Measurements from ENCODE around the gene ZNF677.
"Not testable (repeated sequence)": the region's sequence is repeated elsewhere in the genome, so short reads cannot be mapped to it uniquely, and the experiment has no call there.

The ZNF677 gene

DNA sequence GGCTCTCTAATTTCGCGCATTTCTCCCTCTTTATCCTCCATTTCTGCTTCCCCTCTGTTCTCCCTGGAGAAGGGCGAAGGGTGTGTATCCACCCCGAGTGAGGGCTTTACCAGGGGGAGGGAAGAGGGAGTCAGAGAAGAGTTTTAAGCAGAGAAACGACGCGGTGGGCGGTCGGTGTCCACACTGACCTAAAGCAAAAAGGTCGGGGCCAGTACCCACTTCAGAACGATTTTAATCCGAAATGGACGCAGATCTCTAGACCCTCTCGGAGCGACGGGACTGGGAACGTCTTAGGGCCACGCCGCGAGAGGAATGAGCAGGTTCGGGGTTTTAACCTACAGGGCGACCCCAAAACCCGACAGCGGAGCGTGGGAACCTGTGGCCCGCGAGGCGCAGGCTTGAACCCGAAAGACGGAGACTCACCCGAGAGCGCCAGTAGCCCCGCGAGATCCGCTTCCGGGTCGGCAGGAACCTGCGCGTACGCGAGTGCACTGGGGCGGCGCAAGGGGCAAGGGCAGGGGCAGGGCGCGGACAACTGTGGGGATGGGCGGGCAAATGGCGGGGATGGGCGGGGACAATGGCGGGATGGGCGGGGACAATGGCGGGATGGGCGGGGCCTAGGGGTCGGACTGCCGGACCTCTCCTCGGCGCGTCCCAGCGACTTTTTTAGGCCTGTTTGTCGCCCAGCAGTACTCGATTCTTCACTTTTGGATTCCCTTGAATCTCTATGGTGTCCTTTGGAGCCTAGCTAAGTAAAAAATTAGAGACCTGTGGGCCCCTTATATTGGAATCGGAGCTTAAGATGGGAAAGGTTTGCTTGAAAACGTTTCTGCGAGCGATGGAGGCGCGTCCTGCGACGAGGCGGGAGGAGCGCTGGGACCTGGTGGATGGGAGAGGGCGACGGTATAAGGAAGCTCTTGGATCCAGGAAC, at the start of gene ZNF677:
TSS of gene ZNF677 (minus strand) at position 463 of the 931 bp plus-strand sequence. CDS start 3,323 bp downstream, outside the sequence.
- TF ChIP-seq ZNF274 (IDR thresholded peaks at IDR 0.05; ENCODE audit: low read depth, low read length) (no peak), YY1 (IDR thresholded peaks at IDR 0.05; ENCODE audit: insufficient read depth, insufficient read length) (no peak), SUZ12 (IDR thresholded peaks at IDR 0.05; ENCODE audit: extremely low read depth, insufficient read depth, insufficient read length) (no peak)
- no peaks in the 10 kb centered on the region for H3K4me1 ChIP-seq (ENCODE audit: insufficient read depth, insufficient read length)
- peak within 1 kb of the TSS; percentile 85 for H3K9ac ChIP-seq (ENCODE audit: insufficient read length, low read depth)
- H3K27me3 ChIP-seq (ENCODE audit: insufficient read depth, insufficient read length), result no peaks in the 10 kb centered on the region
- peak; percentile 61 for DNase-seq (ENCODE audit: low read depth, low spot score)
- peaks cover 45% of the 10 kb centered on the region for H3K9me3 ChIP-seq (ENCODE audit: insufficient read depth, low read length)
- peaks cover 31% of the 10 kb centered on the region for H3K36me3 ChIP-seq (ENCODE audit: insufficient read depth, insufficient read length, low read length)
- H3K4me3 ChIP-seq (ENCODE audit: insufficient read length, low read depth), result peak within 1 kb of the TSS; percentile 82

DNA sequence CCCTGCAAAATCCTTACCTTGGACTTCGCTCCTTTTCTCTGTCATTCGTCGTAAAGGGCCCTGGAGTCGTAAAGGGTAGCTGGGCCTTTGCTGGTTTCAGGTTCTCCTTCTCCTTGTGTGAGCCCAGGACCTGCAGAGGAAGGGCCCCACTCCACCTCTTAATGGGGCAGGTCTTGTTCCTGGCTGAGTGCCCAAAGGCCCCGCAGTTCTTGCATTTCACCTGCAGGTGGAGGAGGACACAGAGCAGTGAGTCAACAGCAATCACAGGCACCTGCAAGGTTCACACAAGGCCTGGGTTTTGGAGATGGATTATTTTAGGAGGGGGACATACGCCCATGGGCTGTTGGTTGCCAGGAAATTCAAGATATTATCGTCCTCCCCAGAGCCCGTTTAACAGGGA, 46.7 kb upstream of the ZNF677 start:
- H3K36me3 ChIP-seq (ENCODE audit: insufficient read depth, insufficient read length, low read length); H3K9ac ChIP-seq (ENCODE audit: insufficient read length, low read depth); H3K9me3 ChIP-seq (ENCODE audit: insufficient read depth, low read length); H3K4me3 ChIP-seq (ENCODE audit: insufficient read length, low read depth); H3K27me3 ChIP-seq (ENCODE audit: insufficient read depth, insufficient read length); DNase-seq (ENCODE audit: low read depth, low spot score); H3K4me1 ChIP-seq (ENCODE audit: insufficient read depth, insufficient read length): not testable (repeated sequence)

DNA sequence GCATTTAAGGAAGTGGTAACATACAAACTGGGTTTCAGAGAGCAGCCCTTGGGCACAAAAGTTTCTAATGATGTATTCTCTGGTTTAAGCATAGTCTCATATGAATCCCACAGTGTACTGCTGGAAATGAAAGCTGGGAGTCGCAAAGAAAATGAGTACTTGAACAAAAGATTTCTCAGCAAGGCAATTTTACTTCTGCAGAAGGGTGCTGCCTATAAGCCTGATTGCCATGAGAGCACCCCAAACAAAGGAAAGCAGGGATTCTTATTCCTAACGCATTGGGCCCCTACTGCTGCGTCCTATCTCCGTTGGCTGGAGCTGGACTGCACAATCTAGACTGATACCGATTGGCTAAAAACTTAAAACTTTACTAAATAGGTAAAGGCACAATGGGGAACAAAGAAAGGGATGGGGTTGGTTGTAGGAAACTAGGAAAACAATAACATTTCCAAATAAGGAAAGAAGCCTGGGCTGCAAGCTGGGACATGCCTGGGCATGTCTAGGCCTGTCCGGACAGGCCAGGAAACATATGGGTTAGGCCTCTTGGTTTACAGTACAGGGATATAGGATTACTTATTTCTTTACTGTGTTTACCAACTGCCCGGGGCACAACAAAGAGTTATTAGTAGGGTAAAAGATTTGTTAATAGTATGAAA, 40.2 kb upstream of the ZNF677 start:
- DNase-seq (ENCODE audit: low read depth, low spot score), result no peak
- no peaks in the 10 kb centered on the region for H3K36me3 ChIP-seq (ENCODE audit: insufficient read depth, insufficient read length, low read length)
- no peak for TF ChIP-seq SUZ12 (IDR thresholded peaks at IDR 0.05; ENCODE audit: extremely low read depth, insufficient read depth, insufficient read length)
- no peak overlapping the region for H3K4me3 ChIP-seq (ENCODE audit: insufficient read length, low read depth)
- H3K9me3 ChIP-seq (ENCODE audit: insufficient read depth, low read length), result peaks cover 39% of the 10 kb centered on the region
- H3K9ac ChIP-seq (ENCODE audit: insufficient read length, low read depth), result no peak overlapping the region
- no peaks in the 10 kb centered on the region for H3K4me1 ChIP-seq (ENCODE audit: insufficient read depth, insufficient read length)
- no peaks in the 10 kb centered on the region for H3K27me3 ChIP-seq (ENCODE audit: insufficient read depth, insufficient read length)

DNA sequence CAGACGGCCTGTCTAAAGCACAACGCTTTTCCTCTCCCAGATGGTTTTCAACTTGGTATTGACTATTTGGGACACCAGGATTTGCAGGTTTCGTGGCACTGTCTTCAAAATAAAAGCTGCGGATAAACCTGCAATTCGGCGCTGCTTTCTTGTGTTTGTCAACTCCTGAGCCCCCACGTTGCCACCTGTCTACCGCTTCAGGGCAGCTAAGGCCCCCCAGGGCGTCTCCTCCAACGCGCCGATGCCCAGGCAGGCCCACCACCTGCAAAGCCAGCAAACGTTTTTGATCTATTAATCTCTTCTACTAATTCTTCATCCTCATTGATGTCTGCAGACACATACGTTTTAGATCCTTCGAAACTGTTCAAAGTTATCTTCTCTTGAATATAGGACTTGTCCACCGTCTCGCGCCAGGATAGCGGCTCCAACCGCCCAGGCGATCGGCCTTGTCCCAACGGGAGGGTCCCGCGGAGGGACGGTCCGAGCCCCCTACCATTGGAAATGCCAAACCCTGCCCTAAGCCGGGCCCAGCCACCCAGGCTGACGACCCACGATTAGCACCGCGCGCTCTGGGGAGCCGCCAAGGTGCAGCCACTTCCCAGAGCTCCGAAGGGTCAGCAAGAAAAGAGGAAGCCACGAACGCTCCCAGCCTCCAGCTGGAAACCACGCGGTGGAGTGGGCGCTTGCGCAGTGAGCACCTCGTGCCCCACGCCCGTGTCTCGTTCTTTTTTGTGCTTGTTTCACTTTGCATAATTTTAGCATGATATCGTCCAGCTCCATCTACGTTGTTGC, 36.3 kb upstream of the ZNF677 start:
- Histone ChIP-seq H3K9me3 (ENCODE audit: insufficient read depth, low read length) (peaks cover 35% of the 10 kb centered on the region), H3K4me1 (ENCODE audit: insufficient read depth, insufficient read length) (no peaks in the 10 kb centered on the region)
- TF ChIP-seq ZNF274 (IDR thresholded peaks at IDR 0.05; ENCODE audit: low read depth, low read length) (no peak), SUZ12 (IDR thresholded peaks at IDR 0.05; ENCODE audit: extremely low read depth, insufficient read depth, insufficient read length) (no peak), YY1 (IDR thresholded peaks at IDR 0.05; ENCODE audit: insufficient read depth, insufficient read length) (no peak)

DNA sequence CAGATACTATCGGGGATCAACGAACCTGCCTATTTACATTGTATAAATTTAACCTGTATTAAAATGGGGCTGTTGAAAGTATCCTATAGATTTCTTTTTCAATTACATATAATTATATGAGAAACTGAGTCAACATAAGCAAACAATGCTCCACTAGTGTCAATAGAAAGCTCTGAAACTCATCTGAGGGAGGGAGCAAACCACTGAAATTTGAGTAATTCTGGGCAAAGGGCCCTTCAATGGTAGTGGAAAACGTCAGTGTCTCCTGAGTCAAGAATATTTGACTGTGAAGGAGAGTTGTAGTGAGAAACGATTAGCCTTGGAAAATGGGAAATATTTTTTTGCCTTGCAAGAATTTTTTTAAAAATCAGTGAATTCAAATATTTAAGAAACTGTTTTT, 30.4 kb upstream of the ZNF677 start:
- Histone ChIP-seq H3K4me3 (ENCODE audit: insufficient read length, low read depth) (no peak overlapping the region), H3K9ac (ENCODE audit: insufficient read length, low read depth) (no peak overlapping the region), H3K9me3 (ENCODE audit: insufficient read depth, low read length) (no peaks in the 10 kb centered on the region), H3K27me3 (ENCODE audit: insufficient read depth, insufficient read length) (no peaks in the 10 kb centered on the region), H3K4me1 (ENCODE audit: insufficient read depth, insufficient read length) (no peaks in the 10 kb centered on the region), H3K36me3 (ENCODE audit: insufficient read depth, insufficient read length, low read length) (no peaks in the 10 kb centered on the region)
- TF ChIP-seq ZNF274 (IDR thresholded peaks at IDR 0.05; ENCODE audit: low read depth, low read length), result no peak
- no peak for TF ChIP-seq SUZ12 (IDR thresholded peaks at IDR 0.05; ENCODE audit: extremely low read depth, insufficient read depth, insufficient read length)
- TF ChIP-seq YY1 (IDR thresholded peaks at IDR 0.05; ENCODE audit: insufficient read depth, insufficient read length), result no peak
- no peak for DNase-seq (ENCODE audit: low read depth, low spot score)

More for the DNA sequence above, 36.3 kb upstream of the ZNF677 start:
- no peak for DNase-seq (ENCODE audit: low read depth, low spot score)
- no peaks in the 10 kb centered on the region for H3K27me3 ChIP-seq (ENCODE audit: insufficient read depth, insufficient read length)
- H3K9ac ChIP-seq (ENCODE audit: insufficient read length, low read depth), result no peak overlapping the region
- H3K36me3 ChIP-seq (ENCODE audit: insufficient read depth, insufficient read length, low read length), result no peaks in the 10 kb centered on the region
- H3K4me3 ChIP-seq (ENCODE audit: insufficient read length, low read depth), result no peak overlapping the region

DNA sequence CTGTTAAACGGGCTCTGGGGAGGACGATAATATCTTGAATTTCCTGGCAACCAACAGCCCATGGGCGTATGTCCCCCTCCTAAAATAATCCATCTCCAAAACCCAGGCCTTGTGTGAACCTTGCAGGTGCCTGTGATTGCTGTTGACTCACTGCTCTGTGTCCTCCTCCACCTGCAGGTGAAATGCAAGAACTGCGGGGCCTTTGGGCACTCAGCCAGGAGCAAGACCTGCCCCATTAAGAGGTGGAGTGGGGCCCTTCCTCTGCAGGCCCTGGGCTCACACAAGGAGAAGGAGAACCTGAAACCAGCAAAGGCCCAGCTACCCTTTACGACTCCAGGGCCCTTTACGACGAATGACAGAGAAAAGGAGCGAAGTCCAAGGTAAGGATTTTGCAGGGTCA, 27.3 kb upstream of the ZNF677 start:
- not testable (repeated sequence) for H3K36me3 ChIP-seq (ENCODE audit: insufficient read depth, insufficient read length, low read length); DNase-seq (ENCODE audit: low read depth, low spot score); H3K4me3 ChIP-seq (ENCODE audit: insufficient read length, low read depth); H3K9me3 ChIP-seq (ENCODE audit: insufficient read depth, low read length); H3K4me1 ChIP-seq (ENCODE audit: insufficient read depth, insufficient read length); H3K27me3 ChIP-seq (ENCODE audit: insufficient read depth, insufficient read length); H3K9ac ChIP-seq (ENCODE audit: insufficient read length, low read depth)

DNA sequence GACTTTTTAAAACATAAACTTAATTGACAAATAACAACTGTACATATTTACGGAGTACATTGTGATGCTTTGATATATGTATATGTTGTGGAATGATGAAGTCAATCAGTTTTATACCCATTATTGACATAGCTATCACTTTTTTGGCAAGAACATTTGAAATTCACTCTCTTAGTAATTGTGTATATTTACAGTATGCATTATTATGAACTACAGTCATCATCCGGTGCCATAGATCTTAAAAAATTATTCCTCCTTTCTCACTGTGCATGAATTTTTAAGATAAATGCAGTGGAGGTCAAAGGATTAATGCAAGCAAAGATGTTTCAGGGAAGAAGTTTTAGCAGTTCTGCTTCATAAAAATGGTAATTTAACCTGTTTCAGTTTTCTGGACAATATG, 20.8 kb upstream of the ZNF677 start:
- Histone ChIP-seq H3K27me3 (ENCODE audit: insufficient read depth, insufficient read length) (no peaks in the 10 kb centered on the region), H3K4me3 (ENCODE audit: insufficient read length, low read depth) (no peak overlapping the region)
- no peak for TF ChIP-seq YY1 (IDR thresholded peaks at IDR 0.05; ENCODE audit: insufficient read depth, insufficient read length)
- TF ChIP-seq ZNF274 (IDR thresholded peaks at IDR 0.05; ENCODE audit: low read depth, low read length), result no peak
- no peak for TF ChIP-seq SUZ12 (IDR thresholded peaks at IDR 0.05; ENCODE audit: extremely low read depth, insufficient read depth, insufficient read length)

More for the DNA sequence above, 20.8 kb upstream of the ZNF677 start:
- no peaks in the 10 kb centered on the region for H3K36me3 ChIP-seq (ENCODE audit: insufficient read depth, insufficient read length, low read length)
- no peaks in the 10 kb centered on the region for H3K9me3 ChIP-seq (ENCODE audit: insufficient read depth, low read length)
- no peaks in the 10 kb centered on the region for H3K4me1 ChIP-seq (ENCODE audit: insufficient read depth, insufficient read length)
- DNase-seq (ENCODE audit: low read depth, low spot score), result no peak
- H3K9ac ChIP-seq (ENCODE audit: insufficient read length, low read depth), result no peak overlapping the region
